ENCODE results near the gene TRAPPC6A.

- TF ChIP-seq POLR2AphosphoS5 (IDR thresholded peaks at IDR 0.05; ENCODE audit: low read depth) (no peak), EZH2 (IDR thresholded peaks at IDR 0.05; ENCODE audit: low read depth, unreplicated experiment) (no peak), ZNF331 (CRISPR knock-in tag; IDR thresholded peaks at IDR 0.05; ENCODE audit: low read depth) (no peak), CTCF (conservative IDR thresholded peaks at IDR 0.05; ENCODE audit: low read depth in 2 of 2) (no peak)
These were observed 5.9 kb downstream of the TRAPPC6A start for GRCh38 chr19:45172173-45172572.
